WTC11 (cell line): ENCODE measurements around the gene DNASE1L3. TPM values are rescaled to one million over a fixed set of nuclear protein-coding genes. Genes with fewer than 3 reads are reported as not detected.

Experiments
- ATAC-seq: fragments of 200-7000 bp; cut with Tn5 transposase; 2 replicates; pipeline ENCODE4 v1.10.0; 2021; ENCODE audit warnings: mild to moderate bottlenecking, moderate library complexity
- CTCF ChIA-PET: fragments of 300-600 bp; sonication (Branson Sonifier 250); formaldehyde crosslinking; loops from one replicate; lab custom pipeline; 2021; ENCODE audit warnings: antibody characterized with exemption; lab: Charles Lee
- POLR2A ChIA-PET: fragments of 350-600 bp; sonication (Branson Sonifier 250); formaldehyde crosslinking; loops from one replicate; lab custom pipeline; 2021; ENCODE audit warnings: antibody characterized with exemption; lab: Charles Lee
- DNase-seq: peaks from one replicate; pipeline ENCODE4 v3.0.0; 2021; ENCODE audit warnings: low spot score
- H3K27ac Mint-ChIP-seq: 2 replicates; pipeline ENCODE4 v1.8.0; 2021; ENCODE audit warnings: mixed read lengths
- H3K27me3 Mint-ChIP-seq: 2 replicates; pipeline ENCODE4 v1.8.0; 2021; ENCODE audit warnings: low read depth, mild to moderate bottlenecking, moderate library complexity, mixed read lengths
- H3K36me3 Mint-ChIP-seq: 2 replicates; pipeline ENCODE4 v1.8.0; 2021; ENCODE audit warnings: mixed read lengths
- H3K4me1 Mint-ChIP-seq: 2 replicates; pipeline ENCODE4 v1.8.0; 2022; ENCODE audit warnings: mixed read lengths
- H3K4me3 Mint-ChIP-seq: 2 replicates; pipeline ENCODE4 v1.8.0; 2021; ENCODE audit warnings: mild to moderate bottlenecking, moderate library complexity, mixed read lengths
- H3K9me3 Mint-ChIP-seq: 2 replicates; pipeline ENCODE4 v1.8.0; 2021; ENCODE audit warnings: mixed read lengths
- ATF3 ChIP-seq: sonication (generic); formaldehyde crosslinking; conservative IDR thresholded peaks from 2 replicates; pipeline ENCODE4 v1.8.1; 2022; ENCODE audit warnings: mild to moderate bottlenecking, missing genetic modification reagents
- CTCF ChIP-seq: fragments of 200-600 bp; IDR thresholded peaks from 2 replicates; pipeline ENCODE4 v1.8.0; 2022; ENCODE audit warnings: antibody characterized with exemption
- E2F1 ChIP-seq: sonication (generic); formaldehyde crosslinking; IDR thresholded peaks from 2 replicates; pipeline ENCODE4 v1.8.0; 2022; ENCODE audit warnings: mild to moderate bottlenecking, missing genetic modification reagents
- GABPB1 ChIP-seq: sonication (generic); formaldehyde crosslinking; IDR thresholded peaks from 2 replicates; pipeline ENCODE4 v1.8.1; 2023; ENCODE audit warnings: mild to moderate bottlenecking, missing genetic modification reagents
- GRHL2 ChIP-seq: fragments of 250-450 bp; sonication (Bioruptor Pico); IDR thresholded peaks from 2 replicates; pipeline ENCODE4 v1.8.0; 2022; ENCODE audit warnings: mild to moderate bottlenecking, moderate library complexity; ENCODE audit not compliant: insufficient replicate concordance, severe bottlenecking
- IRF2 ChIP-seq: sonication (generic); formaldehyde crosslinking; IDR thresholded peaks from 2 replicates; pipeline ENCODE4 v1.8.0; 2022; ENCODE audit warnings: low read depth, missing genetic modification reagents, borderline replicate concordance
- MYBL2 ChIP-seq: sonication (generic); formaldehyde crosslinking; IDR thresholded peaks from 2 replicates; pipeline ENCODE4 v1.8.1; 2023; ENCODE audit warnings: mild to moderate bottlenecking, moderate library complexity, missing genetic modification reagents
- NR2C2 ChIP-seq: sonication (generic); formaldehyde crosslinking; IDR thresholded peaks from 2 replicates; pipeline ENCODE4 v1.8.0; 2022; ENCODE audit warnings: mild to moderate bottlenecking, missing genetic modification reagents
- USF2 ChIP-seq: sonication (generic); formaldehyde crosslinking; IDR thresholded peaks from 2 replicates; pipeline ENCODE4 v1.8.1; 2023; ENCODE audit warnings: mild to moderate bottlenecking, missing genetic modification reagents, moderate library complexity
- ZNF121 ChIP-seq: sonication (generic); formaldehyde crosslinking; IDR thresholded peaks from 2 replicates; pipeline ENCODE4 v1.8.0; 2023; ENCODE audit warnings: missing genetic modification reagents
- ZNF263 ChIP-seq: sonication (generic); formaldehyde crosslinking; IDR thresholded peaks from 2 replicates; pipeline ENCODE4 v1.8.1; 2022; ENCODE audit warnings: low read depth, mild to moderate bottlenecking, moderate library complexity, missing genetic modification reagents
- ZNF317 ChIP-seq: sonication (generic); formaldehyde crosslinking; IDR thresholded peaks from 2 replicates; pipeline ENCODE4 v1.8.1; 2023; ENCODE audit warnings: low read depth, mild to moderate bottlenecking, moderate library complexity, missing genetic modification reagents, borderline replicate concordance
- ZNF416 ChIP-seq: fragments of 250-450 bp; sonication (Bioruptor Pico); IDR thresholded peaks from 2 replicates; pipeline ENCODE4 v1.9.0; 2021; ENCODE audit warnings: mild to moderate bottlenecking, inconsistent platforms
- ZNF532 ChIP-seq: fragments of 250-450 bp; sonication (Bioruptor Pico); IDR thresholded peaks from 2 replicates; pipeline ENCODE4 v1.9.0; 2021; ENCODE audit warnings: mild to moderate bottlenecking, borderline replicate concordance
- total RNA-seq: library from RNA; stranded (reverse); gene quantifications from 3 replicates; pipeline ENCODE4 v1.2.3, GENCODE V29; 2021
- TF ChIP-seq, protein P1 (sequence below): fragments of 250-450 bp; sonication (Bioruptor Pico); IDR thresholded peaks from 2 replicates; pipeline ENCODE4 v1.9.0; 2021; ENCODE audit warnings: moderate library complexity, mild to moderate bottlenecking, inconsistent platforms, borderline replicate concordance
- TF ChIP-seq, protein P2 (sequence below): sonication (generic); formaldehyde crosslinking; IDR thresholded peaks from 2 replicates; pipeline ENCODE4 v1.8.1; 2022; ENCODE audit warnings: low read depth, missing genetic modification reagents, borderline replicate concordance
- TF ChIP-seq, protein P3 (sequence below): sonication (generic); formaldehyde crosslinking; IDR thresholded peaks from 2 replicates; pipeline ENCODE4 v1.8.0; 2023; ENCODE audit warnings: missing genetic modification reagents
- TF ChIP-seq, protein P4 (sequence below): sonication (generic); formaldehyde crosslinking; IDR thresholded peaks from 2 replicates; pipeline ENCODE4 v1.8.1; 2023; ENCODE audit warnings: mild to moderate bottlenecking, missing genetic modification reagents
- TF ChIP-seq, protein P5 (sequence below): sonication (generic); formaldehyde crosslinking; IDR thresholded peaks from 2 replicates; pipeline ENCODE4 v1.8.0; 2022; ENCODE audit warnings: mild to moderate bottlenecking, missing genetic modification reagents
- TF ChIP-seq, protein P6 (sequence below): fragments of 250-450 bp; sonication (Bioruptor Pico); IDR thresholded peaks from 2 replicates; pipeline ENCODE4 v1.8.0; 2021; ENCODE audit warnings: mild to moderate bottlenecking

The DNASE1L3 gene
- total RNA-seq, 1 experiment from 2014 or later: not detected

DNA sequence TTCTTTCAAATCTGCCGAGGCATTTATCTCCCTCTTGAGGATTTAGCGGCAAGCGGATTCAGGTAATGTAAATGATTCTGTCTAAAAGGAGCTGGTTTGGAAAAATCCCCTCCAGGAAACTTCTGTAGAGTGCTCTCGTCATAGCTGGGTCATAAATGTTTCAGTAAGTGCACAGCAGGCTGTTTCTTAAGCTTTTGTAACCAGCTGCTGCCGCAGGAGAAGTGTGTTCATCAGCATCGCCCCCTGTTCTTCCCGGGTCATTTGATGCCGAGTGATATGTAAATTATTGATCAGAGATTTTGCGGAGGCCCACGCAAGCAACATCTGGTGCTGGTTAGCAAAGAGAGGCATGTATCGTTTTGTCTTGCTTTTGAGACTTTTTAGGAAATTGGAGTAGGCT is 53.1 kb downstream of the DNASE1L3 start (continued):
- TF ChIP-seq ZNF532: no peak

- Mint-ChIP-seq H3K27ac (no peak overlapping the region), H3K9me3 (no peaks in the 10 kb centered on the region), H3K27me3 (no peaks in the 10 kb centered on the region), H3K4me3 (no peak overlapping the region), H3K36me3 (peaks cover 63% of the 10 kb centered on the region), H3K4me1 (no peaks in the 10 kb centered on the region)
- ATAC-seq (no peak), DNase-seq (no peak)
- CTCF ChIA-PET: interaction anchor here (1.2 kb wide), 1 partner anchor 11 kb away, joined by 3 read pairs; no protein-coding TSS in a partner anchor
- POLR2A ChIA-PET: no interaction called here
- TF ChIP-seq, protein P1, sequence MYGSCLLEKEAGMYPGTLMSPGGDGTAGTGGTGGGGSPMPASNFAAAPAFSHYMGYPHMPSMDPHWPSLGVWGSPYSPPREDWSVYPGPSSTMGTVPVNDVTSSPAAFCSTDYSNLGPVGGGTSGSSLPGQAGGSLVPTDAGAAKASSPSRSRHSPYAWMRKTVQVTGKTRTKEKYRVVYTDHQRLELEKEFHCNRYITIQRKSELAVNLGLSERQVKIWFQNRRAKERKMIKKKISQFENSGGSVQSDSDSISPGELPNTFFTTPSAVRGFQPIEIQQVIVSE (CRISPR knock-in tag): no peak
- TF ChIP-seq, protein P2, sequence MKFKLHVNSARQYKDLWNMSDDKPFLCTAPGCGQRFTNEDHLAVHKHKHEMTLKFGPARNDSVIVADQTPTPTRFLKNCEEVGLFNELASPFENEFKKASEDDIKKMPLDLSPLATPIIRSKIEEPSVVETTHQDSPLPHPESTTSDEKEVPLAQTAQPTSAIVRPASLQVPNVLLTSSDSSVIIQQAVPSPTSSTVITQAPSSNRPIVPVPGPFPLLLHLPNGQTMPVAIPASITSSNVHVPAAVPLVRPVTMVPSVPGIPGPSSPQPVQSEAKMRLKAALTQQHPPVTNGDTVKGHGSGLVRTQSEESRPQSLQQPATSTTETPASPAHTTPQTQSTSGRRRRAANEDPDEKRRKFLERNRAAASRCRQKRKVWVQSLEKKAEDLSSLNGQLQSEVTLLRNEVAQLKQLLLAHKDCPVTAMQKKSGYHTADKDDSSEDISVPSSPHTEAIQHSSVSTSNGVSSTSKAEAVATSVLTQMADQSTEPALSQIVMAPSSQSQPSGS: no peak
- TF ChIP-seq, protein P3, sequence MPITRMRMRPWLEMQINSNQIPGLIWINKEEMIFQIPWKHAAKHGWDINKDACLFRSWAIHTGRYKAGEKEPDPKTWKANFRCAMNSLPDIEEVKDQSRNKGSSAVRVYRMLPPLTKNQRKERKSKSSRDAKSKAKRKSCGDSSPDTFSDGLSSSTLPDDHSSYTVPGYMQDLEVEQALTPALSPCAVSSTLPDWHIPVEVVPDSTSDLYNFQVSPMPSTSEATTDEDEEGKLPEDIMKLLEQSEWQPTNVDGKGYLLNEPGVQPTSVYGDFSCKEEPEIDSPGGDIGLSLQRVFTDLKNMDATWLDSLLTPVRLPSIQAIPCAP (CRISPR knock-in tag): no peak
- TF ChIP-seq, protein P4, sequence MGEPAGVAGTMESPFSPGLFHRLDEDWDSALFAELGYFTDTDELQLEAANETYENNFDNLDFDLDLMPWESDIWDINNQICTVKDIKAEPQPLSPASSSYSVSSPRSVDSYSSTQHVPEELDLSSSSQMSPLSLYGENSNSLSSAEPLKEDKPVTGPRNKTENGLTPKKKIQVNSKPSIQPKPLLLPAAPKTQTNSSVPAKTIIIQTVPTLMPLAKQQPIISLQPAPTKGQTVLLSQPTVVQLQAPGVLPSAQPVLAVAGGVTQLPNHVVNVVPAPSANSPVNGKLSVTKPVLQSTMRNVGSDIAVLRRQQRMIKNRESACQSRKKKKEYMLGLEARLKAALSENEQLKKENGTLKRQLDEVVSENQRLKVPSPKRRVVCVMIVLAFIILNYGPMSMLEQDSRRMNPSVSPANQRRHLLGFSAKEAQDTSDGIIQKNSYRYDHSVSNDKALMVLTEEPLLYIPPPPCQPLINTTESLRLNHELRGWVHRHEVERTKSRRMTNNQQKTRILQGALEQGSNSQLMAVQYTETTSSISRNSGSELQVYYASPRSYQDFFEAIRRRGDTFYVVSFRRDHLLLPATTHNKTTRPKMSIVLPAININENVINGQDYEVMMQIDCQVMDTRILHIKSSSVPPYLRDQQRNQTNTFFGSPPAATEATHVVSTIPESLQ: no peak
- TF ChIP-seq ZNF121 (no peak), GABPB1 (CRISPR knock-in tag) (no peak), IRF2 (CRISPR knock-in tag) (no peak), ZNF416 (CRISPR knock-in tag) (no peak), NR2C2 (CRISPR knock-in tag) (no peak), USF2 (CRISPR knock-in tag) (no peak), CTCF (no peak), MYBL2 (CRISPR knock-in tag) (no peak), ZNF317 (CRISPR knock-in tag) (no peak), ATF3 (CRISPR knock-in tag) (no peak), ZNF263 (CRISPR knock-in tag) (no peak), E2F1 (no peak), GRHL2 (CRISPR knock-in tag) (no peak)
- TF ChIP-seq, protein P5, sequence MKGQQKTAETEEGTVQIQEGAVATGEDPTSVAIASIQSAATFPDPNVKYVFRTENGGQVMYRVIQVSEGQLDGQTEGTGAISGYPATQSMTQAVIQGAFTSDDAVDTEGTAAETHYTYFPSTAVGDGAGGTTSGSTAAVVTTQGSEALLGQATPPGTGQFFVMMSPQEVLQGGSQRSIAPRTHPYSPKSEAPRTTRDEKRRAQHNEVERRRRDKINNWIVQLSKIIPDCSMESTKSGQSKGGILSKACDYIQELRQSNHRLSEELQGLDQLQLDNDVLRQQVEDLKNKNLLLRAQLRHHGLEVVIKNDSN (CRISPR knock-in tag): no peak
- TF ChIP-seq, protein P6, sequence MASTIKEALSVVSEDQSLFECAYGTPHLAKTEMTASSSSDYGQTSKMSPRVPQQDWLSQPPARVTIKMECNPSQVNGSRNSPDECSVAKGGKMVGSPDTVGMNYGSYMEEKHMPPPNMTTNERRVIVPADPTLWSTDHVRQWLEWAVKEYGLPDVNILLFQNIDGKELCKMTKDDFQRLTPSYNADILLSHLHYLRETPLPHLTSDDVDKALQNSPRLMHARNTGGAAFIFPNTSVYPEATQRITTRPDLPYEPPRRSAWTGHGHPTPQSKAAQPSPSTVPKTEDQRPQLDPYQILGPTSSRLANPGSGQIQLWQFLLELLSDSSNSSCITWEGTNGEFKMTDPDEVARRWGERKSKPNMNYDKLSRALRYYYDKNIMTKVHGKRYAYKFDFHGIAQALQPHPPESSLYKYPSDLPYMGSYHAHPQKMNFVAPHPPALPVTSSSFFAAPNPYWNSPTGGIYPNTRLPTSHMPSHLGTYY (CRISPR knock-in tag): no peak
These were observed 54.9 kb downstream of the DNASE1L3 start for GRCh38 chr3:58155838-58156237.
